Ramos (cell line): ENCODE measurements around the gene TNRC6B.
"Not testable (repeated sequence)": the region's sequence is repeated elsewhere in the genome, so short reads cannot be mapped to it uniquely, and the experiment has no call there.

Experiments
- in situ Hi-C: fragments of 300-500 bp; cut with MboI; formaldehyde crosslinking; loops from one replicate; pipeline ENCODE4 v1.14.3; 2022; ENCODE audit warnings: low sequenced_read_pairs; ENCODE audit not compliant: unreplicated experiment

Gene TNRC6B

GRCh38 chr22:40270031-40270430, 92.3 kb downstream of the TNRC6B start:
- in situ Hi-C loops, result no loop called here

- in situ Hi-C loops, result no loop called here
Measured at GRCh38 chr22:40270748-40271373, 93.1 kb downstream of the TNRC6B start.

- in situ Hi-C loops, result no loop called here
Measured at GRCh38 chr22:40271440-40271839, 93.7 kb downstream of the TNRC6B start.

- in situ Hi-C loops, result no loop called here
Measured at GRCh38 chr22:40273319-40273718, 95.6 kb downstream of the TNRC6B start.

GRCh38 chr22:40276996-40277823, 99.5 kb downstream of the TNRC6B start:
- in situ Hi-C loops, result no loop called here

GRCh38 chr22:40279017-40279416, 101.3 kb downstream of the TNRC6B start:
- in situ Hi-C loops, result no loop called here

- in situ Hi-C loops, result no loop called here
Measured at GRCh38 chr22:40281717-40282116, 104.0 kb downstream of the TNRC6B start.

GRCh38 chr22:40285513-40285912, 107.8 kb downstream of the TNRC6B start:
- in situ Hi-C loops, result no loop called here

GRCh38 chr22:40289991-40290459, 112.3 kb downstream of the TNRC6B start:
- in situ Hi-C loops, result no loop called here

GRCh38 chr22:40290516-40290915, 112.8 kb downstream of the TNRC6B start:
- in situ Hi-C loops, result no loop called here

- in situ Hi-C loops, result no loop called here
Measured at GRCh38 chr22:40294696-40295095, 117.0 kb downstream of the TNRC6B start.

GRCh38 chr22:40300316-40300715, 122.6 kb downstream of the TNRC6B start:
- in situ Hi-C loops, result no loop called here

- in situ Hi-C loops, result no loop called here
Measured at GRCh38 chr22:40300884-40301672, 123.4 kb downstream of the TNRC6B start.

- in situ Hi-C loops, result no loop called here
Measured at GRCh38 chr22:40302149-40302548, 124.4 kb downstream of the TNRC6B start.

GRCh38 chr22:40305625-40306024, 127.9 kb downstream of the TNRC6B start:
- in situ Hi-C loops, result no loop called here

- in situ Hi-C loops, result no loop called here
Measured at GRCh38 chr22:40308999-40309573, 131.4 kb downstream of the TNRC6B start.

GRCh38 chr22:40309631-40310030, 131.9 kb downstream of the TNRC6B start:
- in situ Hi-C loops, result no loop called here

GRCh38 chr22:40310081-40310767, 132.5 kb downstream of the TNRC6B start:
- in situ Hi-C loops, result no loop called here

- in situ Hi-C loops, result no loop called here
Measured at GRCh38 chr22:40310768-40311120, 133.0 kb downstream of the TNRC6B start.

GRCh38 chr22:40311646-40312045, 133.9 kb downstream of the TNRC6B start:
- in situ Hi-C loops, result not testable (repeated sequence)
